GM12872 (cell line): ENCODE data around the gene RASGRF1.

Experiments
- CTCF ChIP-seq: IDR thresholded peaks from 3 replicates; pipeline ENCODE4 v1.5.1; 2011; ENCODE audit warnings: low read depth, mild to moderate bottlenecking, low read length, moderate library complexity; ENCODE audit not compliant: insufficient read depth

RASGRF1 gene

GRCh38 chr15:78987556-78988360 lies 102.8 kb downstream of the RASGRF1 start:
- no peak for TF ChIP-seq CTCF

GRCh38 chr15:78985859-78986475 lies 104.6 kb downstream of the RASGRF1 start:
- TF ChIP-seq CTCF = no peak

- no peak for TF ChIP-seq CTCF
Measured at GRCh38 chr15:78984041-78984440, 106.5 kb downstream of the RASGRF1 start.

- TF ChIP-seq CTCF = no peak
Measured at GRCh38 chr15:78983146-78983918, 107.2 kb downstream of the RASGRF1 start.

GRCh38 chr15:78982736-78983135 lies 107.8 kb downstream of the RASGRF1 start:
- no peak for TF ChIP-seq CTCF

GRCh38 chr15:78981532-78982313 lies 108.9 kb downstream of the RASGRF1 start:
- no peak for TF ChIP-seq CTCF
